HEK293 (cell line): ENCODE data around the gene AHRR.

Source experiments
- CTCF ChIA-PET: fragments of 350-600 bp; formaldehyde crosslinking; extraction: SDS; loops from one replicate; lab custom pipeline; 2021; ENCODE audit warnings: antibody characterized with exemption; lab: Yijun Ruan, JAX
- POLR2A ChIA-PET: fragments of 300-600 bp; formaldehyde crosslinking; extraction: SDS; loops from one replicate; lab custom pipeline; 2020; ENCODE audit warnings: antibody characterized with exemption, inconsistent platforms; lab: Yijun Ruan, JAX
- H3K27ac ChIP-seq: fragments of 200-500 bp; sonication (Bioruptor generic); 2 replicates; pipeline ENCODE4 v1.5.1; 2014; ENCODE audit warnings: low read depth, low read length, control low read depth, inconsistent platforms; ENCODE audit errors: extremely low read depth
- H3K36me3 ChIP-seq, 2 experiments: fragments of 200-500 bp in 1 of 2; sonication (Bioruptor generic) in 1 of 2; 1 replicate in 1 of 2; 2 replicates in 1 of 2; pipeline ENCODE4 v1.5.1; 2014 to 2017; ENCODE audit warnings: inconsistent platforms in 2 of 2, low read length in 2 of 2; ENCODE audit not compliant: control insufficient read depth in 2 of 2, insufficient read depth in 1 of 2
- H3K4me1 ChIP-seq: fragments of 200-500 bp; sonication (Bioruptor generic); 2 replicates; pipeline ENCODE4 v1.5.1; 2014; ENCODE audit warnings: mild to moderate bottlenecking, low read length, inconsistent platforms; ENCODE audit not compliant: control insufficient read depth, insufficient read depth
- H3K4me3 ChIP-seq: 2 replicates; pipeline ENCODE4 v1.5.1; 2011; ENCODE audit warnings: low read depth, mild to moderate bottlenecking, control low read depth, low read length, moderate library complexity
- H3K9me3 ChIP-seq: fragments of 200-500 bp; sonication (Bioruptor generic); 2 replicates; pipeline ENCODE4 v1.5.1; 2014; ENCODE audit warnings: low read depth, low read length, inconsistent platforms; ENCODE audit not compliant: control insufficient read depth, insufficient read depth
- ELK4 ChIP-seq: IDR thresholded peaks from 2 replicates; pipeline ENCODE4 v1.6.1; 2011; ENCODE audit warnings: mild to moderate bottlenecking, low read depth, low read length, borderline replicate concordance
- FEZF1 ChIP-seq: fragments of 450-650 bp; formaldehyde crosslinking; IDR thresholded peaks from 2 replicates; pipeline ENCODE4 v1.5.1; 2016; ENCODE audit warnings: missing biosample characterization, missing genetic modification characterization
- GLIS1 ChIP-seq: fragments of 450-650 bp; formaldehyde crosslinking; IDR thresholded peaks from 2 replicates; pipeline ENCODE4 v1.5.1; 2016; ENCODE audit warnings: missing biosample characterization, missing genetic modification characterization
- HOXC10 ChIP-seq: sonication (generic); formaldehyde crosslinking; IDR thresholded peaks from 2 replicates; pipeline ENCODE4 v1.8.1; 2023; ENCODE audit warnings: mild to moderate bottlenecking, missing genetic modification reagents
- OVOL3 ChIP-seq: fragments of 450-650 bp; formaldehyde crosslinking; IDR thresholded peaks from 2 replicates; pipeline ENCODE4 v1.5.1; 2016; ENCODE audit warnings: missing biosample characterization, missing genetic modification characterization
- SCRT2 ChIP-seq: fragments of 450-650 bp; formaldehyde crosslinking; IDR thresholded peaks from 2 replicates; pipeline ENCODE4 v1.5.1; 2016; ENCODE audit warnings: missing biosample characterization, missing genetic modification characterization
- SETDB1 ChIP-seq: IDR thresholded peaks from one replicate; pipeline ENCODE4 v1.6.1; 2017; ENCODE audit warnings: mild to moderate bottlenecking, low read length, moderate library complexity, mixed read lengths; ENCODE audit not compliant: insufficient read length
- SP7 ChIP-seq: fragments of 450-650 bp; formaldehyde crosslinking; IDR thresholded peaks from 2 replicates; pipeline ENCODE4 v1.5.1; 2016; ENCODE audit warnings: missing biosample characterization, missing genetic modification characterization
- YY2 ChIP-seq: fragments of 450-650 bp; formaldehyde crosslinking; IDR thresholded peaks from 2 replicates; pipeline ENCODE4 v1.5.1; 2016; ENCODE audit warnings: missing biosample characterization, missing genetic modification characterization
- ZEB2 ChIP-seq: fragments of 450-650 bp; formaldehyde crosslinking; IDR thresholded peaks from 2 replicates; pipeline ENCODE4 v1.5.1; 2016; ENCODE audit warnings: missing biosample characterization, missing genetic modification characterization
- ZNF175 ChIP-seq: fragments of 450-650 bp; formaldehyde crosslinking; IDR thresholded peaks from 2 replicates; pipeline ENCODE4 v1.5.1; 2016; ENCODE audit warnings: missing biosample characterization, missing genetic modification characterization
- ZNF391 ChIP-seq: fragments of 450-650 bp; formaldehyde crosslinking; IDR thresholded peaks from 2 replicates; pipeline ENCODE4 v1.5.1; 2016; ENCODE audit warnings: low read depth, missing biosample characterization, missing genetic modification characterization, borderline replicate concordance
- ZNF544 ChIP-seq: fragments of 450-650 bp; formaldehyde crosslinking; IDR thresholded peaks from 2 replicates; pipeline ENCODE4 v1.5.0; 2017; ENCODE audit warnings: missing biosample characterization, missing genetic modification characterization
- ZNF654 ChIP-seq: fragments of 450-650 bp; formaldehyde crosslinking; IDR thresholded peaks from 2 replicates; pipeline ENCODE4 v1.5.1; 2016; ENCODE audit warnings: low read depth, missing biosample characterization, missing genetic modification characterization
- ZNF664 ChIP-seq: fragments of 450-650 bp; formaldehyde crosslinking; IDR thresholded peaks from 2 replicates; pipeline ENCODE4 v1.5.1; 2016; ENCODE audit warnings: missing biosample characterization, missing genetic modification characterization
- ZNF707 ChIP-seq: fragments of 450-650 bp; formaldehyde crosslinking; IDR thresholded peaks from 2 replicates; pipeline ENCODE4 v1.5.1; 2016; ENCODE audit warnings: missing biosample characterization, missing genetic modification characterization
- TF ChIP-seq, protein P1 (sequence below): fragments of 450-650 bp; formaldehyde crosslinking; IDR thresholded peaks from 2 replicates; pipeline ENCODE4 v1.5.1; 2016; ENCODE audit warnings: missing biosample characterization, missing genetic modification characterization
- TF ChIP-seq, protein P2 (sequence below): fragments of 450-650 bp; formaldehyde crosslinking; IDR thresholded peaks from 2 replicates; pipeline ENCODE4 v1.5.1; 2016; ENCODE audit warnings: missing biosample characterization, missing genetic modification characterization, low read depth
- TF ChIP-seq, protein P3 (sequence below): fragments of 450-650 bp; formaldehyde crosslinking; IDR thresholded peaks from 2 replicates; pipeline ENCODE4 v1.5.1; 2016; ENCODE audit warnings: missing biosample characterization, missing genetic modification characterization
- TF ChIP-seq, protein P4 (sequence below): fragments of 450-650 bp; formaldehyde crosslinking; IDR thresholded peaks from 2 replicates; pipeline ENCODE4 v1.5.1; 2016; ENCODE audit warnings: missing biosample characterization, missing genetic modification characterization
- TF ChIP-seq, protein P5 (sequence below): fragments of 450-650 bp; formaldehyde crosslinking; IDR thresholded peaks from 2 replicates; pipeline ENCODE4 v1.5.1; 2016; ENCODE audit warnings: missing biosample characterization, missing genetic modification characterization
- TF ChIP-seq, protein P6 (sequence below): fragments of 450-650 bp; formaldehyde crosslinking; IDR thresholded peaks from 2 replicates; pipeline ENCODE4 v1.5.1; 2016; ENCODE audit warnings: missing biosample characterization, missing genetic modification characterization

AHRR gene

GRCh38 chr5:441996-442334 lies 120.5 kb downstream of the AHRR start:
- Histone ChIP-seq H3K4me1 (peaks cover 10% of the 10 kb centered on the region), H3K36me3 (peaks cover 3 to 18% of the 10 kb centered on the region in 2 experiments; a peak in 2 of 3 replicates), H3K9me3 (no peaks in the 10 kb centered on the region), H3K4me3 (peak overlapping the region; percentile 64)
- CTCF ChIA-PET: no interaction called here
- POLR2A ChIA-PET: interaction anchor here (1.2 kb wide), 1 partner anchor 32 kb away, joined by 4 read pairs; no protein-coding TSS in a partner anchor
- TF ChIP-seq, protein P1, sequence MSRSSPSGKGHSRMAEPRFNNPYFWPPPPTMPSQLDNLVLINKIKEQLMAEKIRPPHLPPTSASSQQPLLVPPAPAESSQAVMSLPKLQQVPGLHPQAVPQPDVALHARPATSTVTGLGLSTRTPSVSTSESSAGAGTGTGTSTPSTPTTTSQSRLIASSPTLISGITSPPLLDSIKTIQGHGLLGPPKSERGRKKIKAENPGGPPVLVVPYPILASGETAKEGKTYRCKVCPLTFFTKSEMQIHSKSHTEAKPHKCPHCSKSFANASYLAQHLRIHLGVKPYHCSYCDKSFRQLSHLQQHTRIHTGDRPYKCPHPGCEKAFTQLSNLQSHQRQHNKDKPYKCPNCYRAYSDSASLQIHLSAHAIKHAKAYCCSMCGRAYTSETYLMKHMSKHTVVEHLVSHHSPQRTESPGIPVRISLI (tag by site-specific recombination): no peak
- TF ChIP-seq ZNF664 (no peak), ZNF707 (no peak), SCRT2 (tag by site-specific recombination) (no peak), FEZF1 (tag by site-specific recombination) (no peak), ZNF175 (tag by site-specific recombination) (no peak), OVOL3 (tag by site-specific recombination) (no peak), ELK4 (no peak)
- TF ChIP-seq, protein P2, sequence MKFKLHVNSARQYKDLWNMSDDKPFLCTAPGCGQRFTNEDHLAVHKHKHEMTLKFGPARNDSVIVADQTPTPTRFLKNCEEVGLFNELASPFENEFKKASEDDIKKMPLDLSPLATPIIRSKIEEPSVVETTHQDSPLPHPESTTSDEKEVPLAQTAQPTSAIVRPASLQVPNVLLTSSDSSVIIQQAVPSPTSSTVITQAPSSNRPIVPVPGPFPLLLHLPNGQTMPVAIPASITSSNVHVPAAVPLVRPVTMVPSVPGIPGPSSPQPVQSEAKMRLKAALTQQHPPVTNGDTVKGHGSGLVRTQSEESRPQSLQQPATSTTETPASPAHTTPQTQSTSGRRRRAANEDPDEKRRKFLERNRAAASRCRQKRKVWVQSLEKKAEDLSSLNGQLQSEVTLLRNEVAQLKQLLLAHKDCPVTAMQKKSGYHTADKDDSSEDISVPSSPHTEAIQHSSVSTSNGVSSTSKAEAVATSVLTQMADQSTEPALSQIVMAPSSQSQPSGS (tag by site-specific recombination): no peak
- TF ChIP-seq, all 188 proteins: peak for 0
- peak overlapping the region; percentile 81; the same call in 1 of the 2 replicates for H3K27ac ChIP-seq

GRCh38 chr5:442335-443238 lies 121.1 kb downstream of the AHRR start, which contains the start of gene EXOC3:
Gene EXOC3 (plus strand): TSS chr5:443176. CDS start chr5:446206, 3,030 bp downstream.
- Histone ChIP-seq H3K4me1 (peaks cover 10% of the 10 kb centered on the region), H3K27ac (peak within 1 kb of the TSS; percentile 81), H3K9me3 (no peaks in the 10 kb centered on the region), H3K4me3 (peak within 1 kb of the TSS; percentile 64), H3K36me3 (peaks cover 3 to 24% of the 10 kb centered on the region in 2 experiments; a peak in 2 of 3 replicates)
- ChIA-PET CTCF (interaction anchor here (0.7 kb wide), 1 partner anchor 10 kb away, joined by 3 read pairs; no protein-coding TSS in a partner anchor), POLR2A (interaction anchor here (0.6 to 1.5 kb wide), 6 partner anchors 11 to 452 kb away, joined by 3 to 5 read pairs (median 3); no protein-coding TSS in a partner anchor)
- TF ChIP-seq ZEB2 (no peak), SETDB1 (no peak), ZNF391 (tag by site-specific recombination) (peak; percentile 72; the same call in 1 of the 2 replicates), ZNF654 (tag by site-specific recombination) (no peak), YY2 (peak; percentile 63; the same call in 1 of the 2 replicates), SP7 (tag by site-specific recombination) (peak; percentile 26; the same call in 1 of the 2 replicates), HOXC10 (no peak), GLIS1 (tag by site-specific recombination) (peak; percentile 62), ZNF544 (no peak)
- TF ChIP-seq, protein P3, sequence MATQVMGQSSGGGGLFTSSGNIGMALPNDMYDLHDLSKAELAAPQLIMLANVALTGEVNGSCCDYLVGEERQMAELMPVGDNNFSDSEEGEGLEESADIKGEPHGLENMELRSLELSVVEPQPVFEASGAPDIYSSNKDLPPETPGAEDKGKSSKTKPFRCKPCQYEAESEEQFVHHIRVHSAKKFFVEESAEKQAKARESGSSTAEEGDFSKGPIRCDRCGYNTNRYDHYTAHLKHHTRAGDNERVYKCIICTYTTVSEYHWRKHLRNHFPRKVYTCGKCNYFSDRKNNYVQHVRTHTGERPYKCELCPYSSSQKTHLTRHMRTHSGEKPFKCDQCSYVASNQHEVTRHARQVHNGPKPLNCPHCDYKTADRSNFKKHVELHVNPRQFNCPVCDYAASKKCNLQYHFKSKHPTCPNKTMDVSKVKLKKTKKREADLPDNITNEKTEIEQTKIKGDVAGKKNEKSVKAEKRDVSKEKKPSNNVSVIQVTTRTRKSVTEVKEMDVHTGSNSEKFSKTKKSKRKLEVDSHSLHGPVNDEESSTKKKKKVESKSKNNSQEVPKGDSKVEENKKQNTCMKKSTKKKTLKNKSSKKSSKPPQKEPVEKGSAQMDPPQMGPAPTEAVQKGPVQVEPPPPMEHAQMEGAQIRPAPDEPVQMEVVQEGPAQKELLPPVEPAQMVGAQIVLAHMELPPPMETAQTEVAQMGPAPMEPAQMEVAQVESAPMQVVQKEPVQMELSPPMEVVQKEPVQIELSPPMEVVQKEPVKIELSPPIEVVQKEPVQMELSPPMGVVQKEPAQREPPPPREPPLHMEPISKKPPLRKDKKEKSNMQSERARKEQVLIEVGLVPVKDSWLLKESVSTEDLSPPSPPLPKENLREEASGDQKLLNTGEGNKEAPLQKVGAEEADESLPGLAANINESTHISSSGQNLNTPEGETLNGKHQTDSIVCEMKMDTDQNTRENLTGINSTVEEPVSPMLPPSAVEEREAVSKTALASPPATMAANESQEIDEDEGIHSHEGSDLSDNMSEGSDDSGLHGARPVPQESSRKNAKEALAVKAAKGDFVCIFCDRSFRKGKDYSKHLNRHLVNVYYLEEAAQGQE: peak; percentile 45; the same call in 1 of the 2 replicates
- TF ChIP-seq, protein P4, sequence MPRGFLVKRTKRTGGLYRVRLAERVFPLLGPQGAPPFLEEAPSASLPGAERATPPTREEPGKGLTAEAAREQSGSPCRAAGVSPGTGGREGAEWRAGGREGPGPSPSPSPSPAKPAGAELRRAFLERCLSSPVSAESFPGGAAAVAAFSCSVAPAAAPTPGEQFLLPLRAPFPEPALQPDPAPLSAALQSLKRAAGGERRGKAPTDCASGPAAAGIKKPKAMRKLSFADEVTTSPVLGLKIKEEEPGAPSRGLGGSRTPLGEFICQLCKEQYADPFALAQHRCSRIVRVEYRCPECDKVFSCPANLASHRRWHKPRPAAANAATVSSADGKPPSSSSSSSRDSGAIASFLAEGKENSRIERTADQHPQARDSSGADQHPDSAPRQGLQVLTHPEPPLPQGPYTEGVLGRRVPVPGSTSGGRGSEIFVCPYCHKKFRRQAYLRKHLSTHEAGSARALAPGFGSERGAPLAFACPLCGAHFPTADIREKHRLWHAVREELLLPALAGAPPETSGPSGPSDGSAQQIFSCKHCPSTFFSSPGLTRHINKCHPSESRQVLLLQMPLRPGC (tag by site-specific recombination): 0 out of 2 replicates have a peak, but pooled peaks have one; percentile 49
- TF ChIP-seq, protein P5, sequence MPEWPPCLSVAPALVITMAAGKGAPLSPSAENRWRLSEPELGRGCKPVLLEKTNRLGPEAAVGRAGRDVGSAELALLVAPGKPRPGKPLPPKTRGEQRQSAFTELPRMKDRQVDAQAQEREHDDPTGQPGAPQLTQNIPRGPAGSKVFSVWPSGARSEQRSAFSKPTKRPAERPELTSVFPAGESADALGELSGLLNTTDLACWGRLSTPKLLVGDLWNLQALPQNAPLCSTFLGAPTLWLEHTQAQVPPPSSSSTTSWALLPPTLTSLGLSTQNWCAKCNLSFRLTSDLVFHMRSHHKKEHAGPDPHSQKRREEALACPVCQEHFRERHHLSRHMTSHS: no peak
- TF ChIP-seq, protein P6, sequence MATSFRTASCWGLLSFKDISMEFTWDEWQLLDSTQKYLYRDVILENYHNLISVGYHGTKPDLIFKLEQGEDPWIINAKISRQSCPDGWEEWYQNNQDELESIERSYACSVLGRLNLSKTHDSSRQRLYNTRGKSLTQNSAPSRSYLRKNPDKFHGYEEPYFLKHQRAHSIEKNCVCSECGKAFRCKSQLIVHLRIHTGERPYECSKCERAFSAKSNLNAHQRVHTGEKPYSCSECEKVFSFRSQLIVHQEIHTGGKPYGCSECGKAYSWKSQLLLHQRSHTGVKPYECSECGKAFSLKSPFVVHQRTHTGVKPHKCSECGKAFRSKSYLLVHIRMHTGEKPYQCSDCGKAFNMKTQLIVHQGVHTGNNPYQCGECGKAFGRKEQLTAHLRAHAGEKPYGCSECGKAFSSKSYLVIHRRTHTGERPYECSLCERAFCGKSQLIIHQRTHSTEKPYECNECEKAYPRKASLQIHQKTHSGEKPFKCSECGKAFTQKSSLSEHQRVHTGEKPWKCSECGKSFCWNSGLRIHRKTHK (tag by site-specific recombination): no peak
